ENCODE data around the gene CYBC1.

- TF ChIP-seq CTCF (IDR thresholded peaks at IDR 0.05) (no peak), EP300 (IDR thresholded peaks at IDR 0.05) (no peak)
Measured at GRCh38 chr17:82428546-82428945, 22.0 kb downstream of the CYBC1 start.

Data from tibial nerve (tissue), 4 donors.